NCI-H2196 (cell line): Measurements from ENCODE around the gene ANAPC1.
"Not testable (repeated sequence)": the region's sequence is repeated elsewhere in the genome, so short reads cannot be mapped to it uniquely, and the experiment has no call there.

Experiments used
- DNase-seq: peaks from one replicate; lab custom pipeline; 2025; ENCODE audit not compliant: unreplicated experiment; lab: John Stamatoyannopoulos, UW

ANAPC1 gene

DNA sequence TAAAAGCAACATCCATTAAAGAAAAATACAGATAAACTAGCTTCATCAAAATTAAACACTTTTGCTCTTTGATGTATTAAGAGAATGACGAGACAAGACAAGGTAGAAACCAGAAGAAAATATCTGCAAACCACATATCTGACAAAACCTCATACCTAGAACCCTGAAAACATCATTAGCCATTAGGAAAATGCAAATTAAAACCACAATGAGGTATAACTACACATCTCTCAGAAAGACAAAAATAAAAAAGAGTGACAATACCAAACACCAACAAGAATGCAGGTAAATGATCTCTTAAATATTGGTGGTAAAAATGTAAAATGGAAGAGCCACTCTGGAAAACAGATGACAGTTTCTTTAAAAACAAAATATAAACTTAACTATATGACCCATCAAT is 53.5 kb downstream of the ANAPC1 start:
- not testable (repeated sequence) for DNase-seq

- not testable (repeated sequence) for DNase-seq
Measured at GRCh38 chr2:111828217-111828766, 55.7 kb downstream of the ANAPC1 start.

GRCh38 chr2:111812970-111813622 is 70.9 kb downstream of the ANAPC1 start:
- DNase-seq = not testable (repeated sequence)

DNA sequence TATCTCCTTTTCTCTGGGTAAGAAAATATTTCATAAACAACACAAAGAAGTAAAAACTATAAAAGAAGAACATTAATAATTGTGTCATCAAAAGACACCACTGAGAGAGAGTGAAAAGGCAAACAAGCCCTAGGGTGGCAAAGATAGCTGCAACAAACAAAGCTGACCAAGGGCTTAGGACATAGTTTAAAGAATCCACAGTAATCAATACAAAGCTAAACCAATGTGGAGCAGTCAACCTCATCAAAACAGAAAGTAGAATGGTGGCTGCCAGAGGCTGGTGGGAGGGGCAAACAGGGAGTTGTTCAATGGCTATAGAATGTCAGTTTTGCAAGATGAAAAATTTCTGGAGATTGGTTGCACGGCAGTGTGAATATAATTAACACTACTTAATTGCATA is 93.4 kb downstream of the ANAPC1 start:
- not testable (repeated sequence) for DNase-seq

- not testable (repeated sequence) for DNase-seq
Measured at GRCh38 chr2:111784081-111784480, 99.9 kb downstream of the ANAPC1 start.

DNA sequence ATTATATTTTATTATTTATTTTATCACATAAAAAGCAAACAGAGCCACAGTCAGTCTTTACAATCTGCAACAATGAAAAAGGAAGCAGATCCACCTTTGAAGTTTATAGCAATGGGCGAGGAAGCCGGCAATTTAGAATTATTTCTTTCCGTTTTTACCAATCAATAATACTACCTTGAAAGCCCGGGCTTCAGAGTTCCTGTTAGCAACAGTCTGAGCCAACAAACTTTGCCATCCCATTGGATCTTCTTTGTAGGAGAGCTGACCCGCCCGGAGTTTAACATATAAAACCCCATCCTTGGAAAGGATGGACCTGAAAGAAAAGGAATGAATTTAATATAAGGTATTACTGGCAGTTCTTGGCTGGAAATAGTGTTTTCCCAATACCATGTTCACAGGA is 101.8 kb downstream of the ANAPC1 start:
- DNase-seq = not testable (repeated sequence)

DNA sequence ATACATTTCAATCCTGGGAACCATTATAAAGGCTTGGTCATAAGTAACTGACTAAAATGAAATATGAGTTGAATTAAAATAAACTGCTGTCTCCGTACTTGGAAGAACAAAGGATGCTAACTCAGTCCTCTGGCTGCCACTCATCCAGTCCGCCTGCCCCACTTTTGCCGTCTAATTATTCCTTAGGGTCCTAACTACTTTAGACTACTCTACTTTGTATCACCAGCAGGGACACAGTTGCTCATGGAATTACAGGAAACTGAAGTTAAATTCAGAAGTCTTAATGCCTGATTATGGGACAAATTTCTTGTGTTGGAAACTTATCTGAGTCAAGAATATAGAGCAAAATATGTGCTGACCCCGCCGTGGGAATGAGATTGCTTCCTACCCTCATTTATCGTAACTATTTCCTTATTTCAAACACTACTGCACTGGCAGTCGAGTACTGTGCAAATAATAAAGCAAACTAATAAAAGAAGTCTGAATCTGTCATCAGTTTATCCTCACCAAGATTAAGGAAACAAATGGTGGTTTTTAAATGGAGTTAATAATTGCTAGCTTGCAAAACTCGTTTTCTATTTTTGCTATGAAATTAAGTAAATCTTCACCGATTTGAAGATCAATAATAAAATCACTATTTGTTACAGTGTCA is 102.4 kb downstream of the ANAPC1 start:
- not testable (repeated sequence) for DNase-seq

- not testable (repeated sequence) for DNase-seq
Measured at GRCh38 chr2:111777155-111777554, 106.8 kb downstream of the ANAPC1 start.

DNA sequence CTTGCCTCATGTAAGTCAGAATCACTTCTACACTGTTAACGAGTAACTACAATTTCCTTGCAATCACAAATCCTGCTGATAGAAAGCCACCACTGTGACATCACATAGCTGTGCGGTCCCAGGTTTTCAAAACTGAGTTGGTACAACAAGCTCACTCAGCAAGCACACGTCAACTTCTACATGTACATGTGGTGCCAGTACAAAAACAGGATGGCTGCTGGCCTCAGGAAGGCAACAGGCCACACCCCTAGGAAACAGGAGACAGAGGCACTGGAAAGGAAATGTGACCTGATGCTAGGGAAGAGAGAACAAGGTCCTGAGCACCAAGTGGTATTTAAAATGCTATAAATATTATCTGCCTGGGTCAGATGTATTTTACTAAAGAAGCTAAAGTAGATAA is 107.7 kb downstream of the ANAPC1 start:
- not testable (repeated sequence) for DNase-seq

GRCh38 chr2:111772180-111772579 is 111.8 kb downstream of the ANAPC1 start:
- DNase-seq = not testable (repeated sequence)

DNA sequence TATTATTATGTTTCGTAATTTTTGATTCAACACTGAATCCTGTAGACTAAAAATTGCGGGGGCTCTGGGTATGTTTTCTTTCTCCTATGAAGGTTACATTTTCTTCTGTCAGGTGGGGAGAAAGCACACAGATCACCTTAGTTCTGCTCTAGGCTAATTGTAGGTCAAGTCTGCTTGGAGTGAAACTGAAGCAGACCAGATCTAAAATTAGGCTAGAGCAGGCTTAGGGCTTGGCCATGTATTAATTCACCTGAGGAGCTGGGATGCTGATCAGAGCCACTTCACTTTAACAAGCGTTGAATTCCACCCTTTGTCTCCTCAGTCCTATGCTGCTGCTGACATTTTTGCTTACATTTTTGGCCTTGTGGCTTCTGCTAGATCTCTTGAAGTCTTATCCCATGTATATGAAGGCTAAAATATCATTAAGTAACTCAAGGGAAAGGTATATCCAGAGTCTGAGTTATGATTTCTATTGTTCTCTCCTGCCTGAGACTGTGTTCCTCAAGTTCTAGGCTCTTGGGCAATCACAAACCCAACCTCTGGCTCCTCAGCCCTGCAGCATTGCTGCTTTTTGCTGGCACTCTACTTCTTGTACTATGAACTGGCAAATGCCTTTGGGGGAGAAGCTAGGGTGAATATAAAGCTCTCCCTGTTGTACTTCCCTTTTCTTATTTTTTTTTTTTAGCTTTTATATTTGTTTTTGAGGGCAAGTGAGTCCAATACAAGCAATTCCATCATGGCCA is 112.9 kb downstream of the ANAPC1 start:
- DNase-seq = not testable (repeated sequence)

GRCh38 chr2:111768266-111769190 is 115.5 kb downstream of the ANAPC1 start:
- DNase-seq = not testable (repeated sequence)

- not testable (repeated sequence) for DNase-seq
Measured at GRCh38 chr2:111767087-111767486, 116.9 kb downstream of the ANAPC1 start.

DNA sequence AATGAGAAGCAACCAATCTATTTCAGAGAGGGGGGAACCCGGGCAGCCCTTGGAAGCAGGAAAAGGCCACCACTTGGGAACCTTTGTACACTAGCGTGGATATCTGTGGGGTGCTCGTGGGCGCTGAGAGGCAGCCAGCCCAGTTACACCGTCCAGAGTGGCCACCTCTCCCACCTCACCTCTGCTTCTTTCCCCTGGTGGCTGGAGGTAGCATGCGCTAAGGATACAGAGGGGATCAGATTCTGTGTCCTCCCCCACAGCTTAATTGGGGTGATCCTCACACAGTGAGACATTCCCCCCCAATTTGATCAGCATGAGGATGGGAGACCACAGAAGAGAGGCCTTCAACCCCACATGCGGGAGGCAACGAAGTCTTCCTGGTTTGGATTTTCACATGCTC is 117.7 kb downstream of the ANAPC1 start:
- not testable (repeated sequence) for DNase-seq

GRCh38 chr2:111764151-111764550 is 119.8 kb downstream of the ANAPC1 start:
- DNase-seq = not testable (repeated sequence)

DNA sequence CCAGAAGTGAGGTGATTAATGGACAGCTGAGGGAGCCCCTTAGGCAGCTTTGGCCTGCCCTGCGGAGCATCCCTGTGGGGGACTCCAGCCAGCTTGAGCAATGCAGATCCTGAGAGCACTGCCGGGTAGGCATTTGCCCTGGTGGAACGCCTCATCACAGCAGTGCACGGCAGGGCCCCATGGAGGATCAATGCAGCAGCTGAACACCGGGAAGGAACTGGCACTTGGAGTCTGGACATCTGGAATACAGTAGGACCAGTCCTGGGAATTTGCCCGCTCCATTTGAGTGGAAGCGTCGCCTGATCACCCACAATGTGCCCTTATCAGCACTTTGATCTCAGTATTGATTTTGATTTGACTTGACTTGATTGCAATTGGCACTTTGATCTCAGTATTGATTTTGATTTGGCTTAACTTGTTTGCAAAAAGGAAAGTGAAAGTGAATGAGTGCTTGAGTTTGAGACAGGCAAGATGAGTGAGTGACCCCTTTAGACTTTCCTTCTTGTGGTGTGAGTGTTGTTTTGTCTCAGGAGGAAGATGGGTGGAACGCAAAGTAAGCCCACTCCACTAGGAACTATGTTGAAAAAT is 123.2 kb downstream of the ANAPC1 start:
- not testable (repeated sequence) for DNase-seq

DNA sequence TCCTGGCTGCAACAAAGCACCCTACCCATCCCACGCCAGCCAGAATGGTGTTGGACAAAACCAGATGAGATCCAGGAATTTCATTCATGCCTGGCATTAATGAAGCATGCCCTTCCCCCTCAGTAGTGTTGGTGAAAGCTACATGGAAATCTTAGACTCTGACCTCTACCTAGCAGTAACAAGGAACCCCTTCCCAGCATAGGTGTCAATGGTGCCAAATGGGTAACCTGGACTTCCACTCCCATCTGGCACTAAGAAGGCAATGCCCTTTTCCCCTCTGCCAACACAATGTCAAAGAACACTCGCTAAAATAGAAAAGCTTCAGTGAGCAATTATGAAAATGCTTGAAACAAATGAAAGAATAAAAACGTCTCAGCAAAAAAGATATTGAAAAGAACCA is 131.5 kb downstream of the ANAPC1 start:
- not testable (repeated sequence) for DNase-seq

GRCh38 chr2:111750641-111751040 is 133.4 kb downstream of the ANAPC1 start:
- not testable (repeated sequence) for DNase-seq

DNA sequence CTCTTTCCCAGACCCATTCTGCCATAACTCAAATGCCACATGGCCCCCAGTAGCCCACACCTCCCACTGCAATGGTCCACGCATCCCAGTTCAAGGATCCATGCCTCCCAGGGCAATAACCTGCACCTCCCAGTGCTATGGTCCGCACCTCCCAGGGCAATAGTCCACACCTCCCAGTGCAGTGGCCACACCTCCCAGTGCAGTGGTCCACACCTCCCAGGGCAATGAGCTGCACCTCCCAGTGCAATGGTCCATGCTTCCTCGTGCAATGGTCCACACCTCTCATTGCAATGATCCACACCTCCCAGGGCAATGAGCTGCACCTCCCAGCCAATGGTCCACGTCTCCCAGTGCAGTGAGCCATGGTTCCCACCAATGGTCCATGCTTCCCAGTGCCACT is 135.6 kb downstream of the ANAPC1 start:
- DNase-seq = not testable (repeated sequence)
